ENCODE results near the gene ZFP57. TPM values are rescaled to one million over a fixed set of nuclear protein-coding genes. Genes with fewer than 3 reads are reported as not detected.

Gene ZFP57
- total RNA-seq (2022; extraction: Qiagen RNA extraction; ENCODE audit: low read depth), result not detected in 5 replicates

GRCh38 chr6:29680904-29681303 lies at the start of gene ZFP57:
ZFP57 (minus strand) TSS chr6:29681152; CDS start chr6:29677003, 4,149 bp downstream.

GRCh38 chr6:29723262-29723665 lies 42.3 kb upstream of the ZFP57 start, which contains the start of gene HLA-F:
HLA-F (plus strand) TSS chr6:29723434; CDS start chr6:29723464, 30 bp downstream.

GRCh38 chr6:29656798-29657197 lies 24.2 kb downstream of the ZFP57 start, which contains the start of gene MOG:
MOG (plus strand) TSS chr6:29657092; CDS start chr6:29657210, 118 bp downstream.

GRCh38 chr6:29632789-29633533 lies 48.0 kb downstream of the ZFP57 start, which contains the start of gene GABBR1:
GABBR1 (minus strand) TSS chr6:29633183; CDS start chr6:29632385, 798 bp downstream.

Other genes starting within 250 kb of the ZFP57 start
- gene OR10C1, start 241.8 kb downstream of the ZFP57 start, total RNA-seq (2022; extraction: Qiagen RNA extraction; ENCODE audit: low read depth), result not detected in 5 replicates
- not detected in 5 replicates for gene OR11A1, start 224.1 kb downstream of the ZFP57 start, total RNA-seq (2022; extraction: Qiagen RNA extraction; ENCODE audit: low read depth)
- gene OR2H1, start 224.0 kb downstream of the ZFP57 start, total RNA-seq (2022; extraction: Qiagen RNA extraction; ENCODE audit: low read depth), result not detected in 5 replicates
- not detected in 5 replicates for gene MAS1L, start 193.2 kb downstream of the ZFP57 start, total RNA-seq (2022; extraction: Qiagen RNA extraction; ENCODE audit: low read depth)
- gene UBD, start 121.4 kb downstream of the ZFP57 start, total RNA-seq (2022; extraction: Qiagen RNA extraction; ENCODE audit: low read depth), result 0.51 to 1.2 TPM (median 0.61 TPM) in 5 replicates
- not detected in 5 replicates for gene OR2H2, start 96.0 kb downstream of the ZFP57 start, total RNA-seq (2022; extraction: Qiagen RNA extraction; ENCODE audit: low read depth)
- 3.4 to 6.8 TPM (median 5.0 TPM) in 5 replicates for gene GABBR1, start 48.0 kb downstream of the ZFP57 start, total RNA-seq (2022; extraction: Qiagen RNA extraction; ENCODE audit: low read depth)
- gene MOG, start 24.1 kb downstream of the ZFP57 start, total RNA-seq (2022; extraction: Qiagen RNA extraction; ENCODE audit: low read depth), result not detected in 5 replicates
- 3.2 to 5.4 TPM (median 4.9 TPM) in 5 replicates for gene HLA-F, start 42.3 kb upstream of the ZFP57 start, total RNA-seq (2022; extraction: Qiagen RNA extraction; ENCODE audit: low read depth)
- 0.03 TPM in 1 of 5 replicates, not detected in the others for gene HLA-G, start 146.7 kb upstream of the ZFP57 start, total RNA-seq (2022; extraction: Qiagen RNA extraction; ENCODE audit: low read depth)